Fibroblast of mammary gland (primary cell): ENCODE measurements around the gene INSYN2B.

Experiments
- DNase-seq: peaks from one replicate; pipeline ENCODE4 v3.0.0-alpha.2; 2010; ENCODE audit warnings: low read depth
- H3K4me3 ChIP-seq: 2 replicates; pipeline ENCODE4 v1.5.1; 2011; ENCODE audit warnings: low read depth, mild to moderate bottlenecking, low read length, moderate library complexity; ENCODE audit not compliant: control insufficient read depth
- CTCF ChIP-seq: conservative IDR thresholded peaks from 2 replicates; pipeline ENCODE4 v1.5.1; 2011; ENCODE audit warnings: low read depth, low read length, inconsistent platforms; ENCODE audit not compliant: control insufficient read depth, insufficient read depth

INSYN2B gene

GRCh38 chr5:169895926-169896325, 84.4 kb downstream of the INSYN2B start:
- no peak overlapping the region for H3K4me3 ChIP-seq
- no peak for TF ChIP-seq CTCF
- peak; percentile 39 for DNase-seq

- no peak overlapping the region for H3K4me3 ChIP-seq
These were observed 86.7 kb downstream of the INSYN2B start for GRCh38 chr5:169893571-169893970.

DNA sequence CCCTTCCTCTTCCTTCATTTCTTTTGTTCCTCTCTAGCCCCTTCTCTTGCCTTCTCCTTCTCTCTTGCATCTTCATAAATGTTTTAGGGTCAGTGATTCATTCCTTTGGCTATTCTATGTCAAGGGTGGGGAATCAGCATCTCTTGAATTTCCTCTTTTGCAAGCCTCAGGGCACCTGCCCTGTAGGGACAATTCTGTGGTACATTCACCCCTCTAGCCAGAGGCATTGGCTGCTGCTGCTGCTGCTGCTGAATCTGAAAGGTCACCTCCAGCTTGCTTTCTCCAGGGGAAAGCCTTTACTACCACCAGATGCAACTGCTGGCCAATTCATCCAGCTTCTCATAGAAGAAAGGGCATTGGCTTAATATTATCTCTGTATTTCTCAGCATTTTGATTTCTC, 87.3 kb downstream of the INSYN2B start:
- TF ChIP-seq CTCF, result no peak
- DNase-seq, result no peak

More at GRCh38 chr5:169893571-169893970, 86.7 kb downstream of the INSYN2B start:
- peak; percentile 51 for DNase-seq
- TF ChIP-seq CTCF, result no peak

GRCh38 chr5:169889572-169889971, 90.7 kb downstream of the INSYN2B start:
- H3K4me3 ChIP-seq, result no peak overlapping the region
- no peak for TF ChIP-seq CTCF
- DNase-seq, result no peak

More for the DNA sequence above, 87.3 kb downstream of the INSYN2B start:
- no peak overlapping the region for H3K4me3 ChIP-seq

DNA sequence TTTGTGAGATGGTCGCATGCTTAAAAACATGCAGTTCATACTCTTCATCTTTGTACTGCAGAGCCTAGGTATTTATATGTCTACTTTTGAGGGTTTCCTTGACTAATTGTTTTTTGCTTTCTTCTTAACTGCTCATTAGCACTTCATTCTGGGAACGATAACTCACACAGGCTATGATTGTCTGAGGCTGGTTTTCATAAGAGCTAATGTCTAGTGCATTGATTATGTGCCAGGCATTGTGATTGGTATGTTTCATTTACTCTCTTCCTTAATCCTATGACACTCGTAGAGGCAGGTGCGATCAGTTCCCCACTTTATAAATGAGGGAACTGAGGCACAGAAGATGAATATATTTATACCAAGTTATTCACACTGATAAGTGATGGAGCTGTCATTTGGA, 93.6 kb downstream of the INSYN2B start:
- no peak overlapping the region for H3K4me3 ChIP-seq
- no peak for DNase-seq
- TF ChIP-seq CTCF, result no peak

DNA sequence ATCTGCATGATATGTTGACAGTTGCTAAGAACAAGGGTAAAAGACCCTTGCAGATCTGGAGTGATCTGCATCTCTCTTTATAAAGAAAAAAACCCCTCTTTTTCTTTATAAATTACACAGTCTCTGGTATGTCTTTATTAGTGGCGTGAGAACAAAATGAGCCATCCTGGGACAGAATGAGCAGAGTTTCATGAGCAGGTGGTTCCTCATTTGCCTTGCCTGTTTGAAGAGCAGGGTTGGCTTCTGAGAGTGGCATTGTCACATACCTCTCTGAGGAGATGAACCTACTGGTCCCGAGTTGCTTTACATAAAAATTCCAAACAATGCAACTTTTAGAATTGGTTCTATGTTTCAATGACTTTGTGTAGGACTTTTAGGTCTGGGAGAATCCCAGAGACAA, 94.3 kb downstream of the INSYN2B start:
- DNase-seq, result no peak
- TF ChIP-seq CTCF, result no peak
- no peak overlapping the region for H3K4me3 ChIP-seq

DNA sequence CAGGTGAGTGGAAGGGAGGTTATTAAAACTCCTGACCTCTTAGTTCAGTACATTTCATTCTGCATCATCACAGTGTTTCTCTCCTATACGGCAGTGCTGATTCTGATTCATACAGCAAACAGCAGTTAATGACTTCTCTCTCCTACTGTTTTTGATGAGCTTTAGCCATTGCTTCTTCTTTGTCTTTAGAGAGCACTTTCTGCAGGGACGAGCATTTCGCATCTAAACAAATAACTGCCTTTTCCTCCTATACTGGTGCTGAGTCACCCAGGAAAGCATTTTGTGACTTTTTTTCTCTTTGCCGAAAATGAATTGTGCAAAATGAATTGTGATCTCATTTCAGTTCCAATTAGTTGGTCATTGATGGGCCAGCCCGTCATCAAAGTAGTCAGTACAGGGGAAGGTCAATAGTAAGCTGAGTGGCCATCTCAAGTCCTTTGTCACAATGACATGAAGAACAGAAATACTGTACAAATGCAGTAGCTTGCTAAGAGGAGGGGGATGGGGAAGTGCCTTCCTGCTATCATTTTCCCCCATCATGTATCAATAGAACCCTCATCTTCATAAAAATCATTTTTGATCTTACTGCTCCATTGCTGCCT, 98.5 kb downstream of the INSYN2B start:
- no peak for TF ChIP-seq CTCF
- DNase-seq, result no peak
- no peak overlapping the region for H3K4me3 ChIP-seq
